ENCODE data around the gene MX2.
"Not testable (repeated sequence)": the region's sequence is repeated elsewhere in the genome, so short reads cannot be mapped to it uniquely, and the experiment has no call there.

The MX2 gene

GRCh38 chr21:41387824-41388223 lies 26.0 kb downstream of the MX2 start:
- no peak for FAIRE-seq

- no peak for FAIRE-seq
Measured at GRCh38 chr21:41388259-41388658, 26.4 kb downstream of the MX2 start.

- no peak for FAIRE-seq
Measured at GRCh38 chr21:41390043-41390639, 28.3 kb downstream of the MX2 start.

GRCh38 chr21:41393876-41394465 lies 32.1 kb downstream of the MX2 start:
- no peak for FAIRE-seq

GRCh38 chr21:41396558-41397075 lies 34.8 kb downstream of the MX2 start:
- FAIRE-seq: no peak

GRCh38 chr21:41397471-41397891 lies 35.7 kb downstream of the MX2 start:
- FAIRE-seq: no peak

GRCh38 chr21:41398251-41398650 lies 36.4 kb downstream of the MX2 start:
- FAIRE-seq: no peak

GRCh38 chr21:41398831-41399230 lies 37.0 kb downstream of the MX2 start:
- FAIRE-seq: no peak

GRCh38 chr21:41399246-41399800 lies 37.5 kb downstream of the MX2 start:
- no peak for FAIRE-seq

GRCh38 chr21:41402231-41402630 lies 40.4 kb downstream of the MX2 start:
- no peak for FAIRE-seq

GRCh38 chr21:41402796-41403195 lies 41.0 kb downstream of the MX2 start:
- FAIRE-seq: no peak

- no peak for FAIRE-seq
Measured at GRCh38 chr21:41403331-41403730, 41.5 kb downstream of the MX2 start.

- FAIRE-seq: no peak
Measured at GRCh38 chr21:41403966-41404365, 42.1 kb downstream of the MX2 start.

GRCh38 chr21:41405321-41405720 lies 43.5 kb downstream of the MX2 start:
- no peak for FAIRE-seq

- FAIRE-seq: no peak
Measured at GRCh38 chr21:41406340-41406739, 44.5 kb downstream of the MX2 start.

GRCh38 chr21:41407541-41408460 lies 46.0 kb downstream of the MX2 start:
- no peak for FAIRE-seq

GRCh38 chr21:41410361-41410760 lies 48.5 kb downstream of the MX2 start:
- FAIRE-seq: no peak

GRCh38 chr21:41410767-41411448 lies 49.1 kb downstream of the MX2 start:
- no peak for FAIRE-seq

- no peak for FAIRE-seq
Measured at GRCh38 chr21:41411449-41412089, 49.7 kb downstream of the MX2 start.

- not testable (repeated sequence) for FAIRE-seq
Measured at GRCh38 chr21:41417505-41417904, 55.7 kb downstream of the MX2 start.

GRCh38 chr21:41418393-41418792 lies 56.6 kb downstream of the MX2 start:
- FAIRE-seq: no peak

All from endometrium (tissue), 2 donors.